Measurements from ENCODE around the gene KCNF1.

GRCh38 chr2:10915731-10916276 is 4.1 kb downstream of the KCNF1 start:
- no peak for TF ChIP-seq POLR2AphosphoS5 (IDR thresholded peaks at IDR 0.05; ENCODE audit: low read depth, low read length)
- no peak for TF ChIP-seq EZH2 (IDR thresholded peaks at IDR 0.05)
- TF ChIP-seq POLR2A (IDR thresholded peaks at IDR 0.05; ENCODE audit: borderline replicate concordance, extremely low read depth, insufficient read depth, insufficient read length): no peak
- TF ChIP-seq, protein P1, sequence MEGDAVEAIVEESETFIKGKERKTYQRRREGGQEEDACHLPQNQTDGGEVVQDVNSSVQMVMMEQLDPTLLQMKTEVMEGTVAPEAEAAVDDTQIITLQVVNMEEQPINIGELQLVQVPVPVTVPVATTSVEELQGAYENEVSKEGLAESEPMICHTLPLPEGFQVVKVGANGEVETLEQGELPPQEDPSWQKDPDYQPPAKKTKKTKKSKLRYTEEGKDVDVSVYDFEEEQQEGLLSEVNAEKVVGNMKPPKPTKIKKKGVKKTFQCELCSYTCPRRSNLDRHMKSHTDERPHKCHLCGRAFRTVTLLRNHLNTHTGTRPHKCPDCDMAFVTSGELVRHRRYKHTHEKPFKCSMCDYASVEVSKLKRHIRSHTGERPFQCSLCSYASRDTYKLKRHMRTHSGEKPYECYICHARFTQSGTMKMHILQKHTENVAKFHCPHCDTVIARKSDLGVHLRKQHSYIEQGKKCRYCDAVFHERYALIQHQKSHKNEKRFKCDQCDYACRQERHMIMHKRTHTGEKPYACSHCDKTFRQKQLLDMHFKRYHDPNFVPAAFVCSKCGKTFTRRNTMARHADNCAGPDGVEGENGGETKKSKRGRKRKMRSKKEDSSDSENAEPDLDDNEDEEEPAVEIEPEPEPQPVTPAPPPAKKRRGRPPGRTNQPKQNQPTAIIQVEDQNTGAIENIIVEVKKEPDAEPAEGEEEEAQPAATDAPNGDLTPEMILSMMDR (IDR thresholded peaks at IDR 0.05 in 2 of 3, conservative IDR thresholded peaks at IDR 0.05 in 1 of 3; ENCODE audit: borderline replicate concordance in 1 of 3, insufficient read depth in 1 of 3, low read depth in 2 of 3, low read length in 2 of 3): no peak
- TF ChIP-seq YY1 (IDR thresholded peaks at IDR 0.05; ENCODE audit: extremely low read depth, insufficient replicate concordance, low read depth, low read length): no peak
- no peak for TF ChIP-seq RAD21 (IDR thresholded peaks at IDR 0.05; ENCODE audit: low read depth)
- no peak for TF ChIP-seq ZNF274 (IDR thresholded peaks at IDR 0.05; ENCODE audit: low read depth, low read length)
- no peak for TF ChIP-seq SP1 (IDR thresholded peaks at IDR 0.05; ENCODE audit: low read depth)

All from HCT116 (cell line).